ENCODE data around the gene ERFE. TPM values are rescaled to one million over a fixed set of nuclear protein-coding genes. Genes with fewer than 3 reads are reported as not detected.

The ERFE gene
- total and polyA plus RNA-seq, 2 of the 13 experiments (the other 11 are each of a cell fraction or from before 2014, with no cell fraction given) = 0.09 TPM; not detected in 1

GRCh38 chr2:238167344-238167715, 8.6 kb downstream of the ERFE start:
- Histone ChIP-seq H3K27ac (ENCODE audit: extremely low read length, insufficient read depth, low read length) (no peak overlapping the region), H2AFZ (ENCODE audit: low read length) (no peak overlapping the region), H3K9ac (ENCODE audit: insufficient read depth, low read depth, low read length) (no peak overlapping the region), H3K9me3 (ENCODE audit: low read length) (no peaks in the 10 kb centered on the region), H4K20me1 (ENCODE audit: insufficient read depth, low read length) (no peaks in the 10 kb centered on the region), H3K27me3 (ENCODE audit: control insufficient read depth in 1 of 2, insufficient read depth in 2 of 2, low read length in 2 of 2) (peaks cover 10 to 20% of the 10 kb centered on the region in 2 experiments), H3K4me3 (replicated peaks in 1 of 3; ENCODE audit: insufficient read depth in 1 of 3, low read depth in 2 of 3, low read length in 3 of 3) (no peak overlapping the region), H3K4me1 (ENCODE audit: insufficient read depth, low read length) (peaks cover 18% of the 10 kb centered on the region), H3K36me3 (replicated peaks in 1 of 2; ENCODE audit: control insufficient read depth in 1 of 2, insufficient read depth in 2 of 2, low read length in 2 of 2) (peaks cover 13 to 29% of the 10 kb centered on the region in 2 experiments), H3K4me2 (ENCODE audit: low read depth, low read length) (no peak overlapping the region), H3K79me2 (ENCODE audit: insufficient read depth, low read length) (no peaks in the 10 kb centered on the region)
- peak; percentile 2; the same call in 1 of the 3 replicates for ATAC-seq
- TF ChIP-seq AGO2 (optimal IDR thresholded peaks at IDR 0.05; ENCODE audit: low read depth, low read length) = peak; percentile 3
- TF ChIP-seq, protein P1, sequence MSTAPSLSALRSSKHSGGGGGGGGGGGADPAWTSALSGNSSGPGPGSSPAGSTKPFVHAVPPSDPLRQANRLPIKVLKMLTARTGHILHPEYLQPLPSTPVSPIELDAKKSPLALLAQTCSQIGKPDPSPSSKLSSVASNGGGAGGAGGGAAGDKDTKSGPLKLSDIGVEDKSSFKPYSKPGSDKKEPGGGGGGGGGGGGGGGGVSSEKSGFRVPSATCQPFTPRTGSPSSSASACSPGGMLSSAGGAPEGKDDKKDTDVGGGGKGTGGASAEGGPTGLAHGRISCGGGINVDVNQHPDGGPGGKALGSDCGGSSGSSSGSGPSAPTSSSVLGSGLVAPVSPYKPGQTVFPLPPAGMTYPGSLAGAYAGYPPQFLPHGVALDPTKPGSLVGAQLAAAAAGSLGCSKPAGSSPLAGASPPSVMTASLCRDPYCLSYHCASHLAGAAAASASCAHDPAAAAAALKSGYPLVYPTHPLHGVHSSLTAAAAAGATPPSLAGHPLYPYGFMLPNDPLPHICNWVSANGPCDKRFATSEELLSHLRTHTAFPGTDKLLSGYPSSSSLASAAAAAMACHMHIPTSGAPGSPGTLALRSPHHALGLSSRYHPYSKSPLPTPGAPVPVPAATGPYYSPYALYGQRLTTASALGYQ (CRISPR knock-in tag; IDR thresholded peaks at IDR 0.05) = no peak
- intact Hi-C loops (cut with micrococcal nuclease; ENCODE audit: unreplicated experiment) (no loop called here), in situ Hi-C loops (cut with HindIII; ENCODE audit: extremely low pct_ligation_motif_present, low pct_unique_long_range_greater_than_20kb) (no loop called here)
- POLR2A ChIA-PET = no interaction called here
- 86% methylated on average over 7 of the region's 7 CpGs for WGBS (ENCODE audit: low lambda C conversion rate)
- no peak for FAIRE-seq
- DNase-seq (ENCODE audit: low spot score) = no peak
- CTCF ChIA-PET (ENCODE audit: low intra/inter-chr PET ratio, low total read pairs) = no interaction called here
- no TSS peak for BruUV-seq (replicated peaks)

GRCh38 chr2:238167761-238168160, 9.0 kb downstream of the ERFE start:
- H4K20me1 ChIP-seq (ENCODE audit: insufficient read depth, low read length) = no peaks in the 10 kb centered on the region
- CTCF ChIA-PET (ENCODE audit: low intra/inter-chr PET ratio, low total read pairs) = no interaction called here
- BruUV-seq (replicated peaks) = no TSS peak
- no peak overlapping the region for H3K4me2 ChIP-seq (ENCODE audit: low read depth, low read length)
- FAIRE-seq (no peak), ATAC-seq (no peak), DNase-seq (ENCODE audit: low spot score) (no peak)
- H3K4me1 ChIP-seq (ENCODE audit: insufficient read depth, low read length) = peaks cover 18% of the 10 kb centered on the region
- H3K4me3 ChIP-seq (replicated peaks in 1 of 3; ENCODE audit: insufficient read depth in 1 of 3, low read depth in 2 of 3, low read length in 3 of 3) = no peak overlapping the region
- H3K27ac ChIP-seq (ENCODE audit: extremely low read length, insufficient read depth, low read length) = no peak overlapping the region
- peaks cover 17 to 34% of the 10 kb centered on the region in 2 experiments for H3K36me3 ChIP-seq (replicated peaks in 1 of 2; ENCODE audit: control insufficient read depth in 1 of 2, insufficient read depth in 2 of 2, low read length in 2 of 2)
- 93% methylated on average over 8 of the region's 8 CpGs for WGBS (ENCODE audit: low lambda C conversion rate)
- POLR2A ChIA-PET = no interaction called here
- no peak overlapping the region for H2AFZ ChIP-seq (ENCODE audit: low read length)
- in situ Hi-C loops (cut with HindIII; ENCODE audit: extremely low pct_ligation_motif_present, low pct_unique_long_range_greater_than_20kb) = no loop called here
- no peaks in the 10 kb centered on the region for H3K9me3 ChIP-seq (ENCODE audit: low read length)
- H3K9ac ChIP-seq (ENCODE audit: insufficient read depth, low read depth, low read length) = no peak overlapping the region
- TF ChIP-seq RCOR2 (CRISPR knock-in tag; IDR thresholded peaks at IDR 0.05) (no peak), ERF (CRISPR knock-in tag; IDR thresholded peaks at IDR 0.05) (no peak), REPIN1 (CRISPR knock-in tag; IDR thresholded peaks at IDR 0.05; ENCODE audit: borderline replicate concordance, low read depth) (no peak)
- intact Hi-C loops (cut with micrococcal nuclease; ENCODE audit: unreplicated experiment) = no loop called here
- peaks cover 10 to 16% of the 10 kb centered on the region in 2 experiments for H3K27me3 ChIP-seq (ENCODE audit: control insufficient read depth in 1 of 2, insufficient read depth in 2 of 2, low read length in 2 of 2)
- H3K79me2 ChIP-seq (ENCODE audit: insufficient read depth, low read length) = no peaks in the 10 kb centered on the region

All from HepG2 (cell line).